OCI-LY1 (cell line): ENCODE measurements around the gene CHST8.

Source experiments
- H2AFZ ChIP-seq: fragments of 200-600 bp; sonication (generic), shearing (Covaris generic); 2 replicates; pipeline ENCODE4 v1.6.0; 2014; ENCODE audit warnings: antibody characterized with exemption, mild to moderate bottlenecking, low read length
- H3F3A ChIP-seq: fragments of 200-600 bp; sonication (generic), shearing (Covaris generic); 2 replicates; pipeline ENCODE4 v1.6.0; 2014; ENCODE audit warnings: mild to moderate bottlenecking, antibody characterized with exemption, low read length, moderate library complexity; ENCODE audit not compliant: insufficient read depth
- H3K27ac ChIP-seq: fragments of 200-600 bp; sonication (generic); 2 replicates; pipeline ENCODE4 v1.5.1; 2014; ENCODE audit warnings: low read length, mixed run types, mild to moderate bottlenecking, low read depth; ENCODE audit not compliant: poor library complexity, severe bottlenecking
- H3K27me3 ChIP-seq: fragments of 200-600 bp; sonication (generic); 2 replicates; pipeline ENCODE4 v1.6.0; 2014; ENCODE audit warnings: antibody characterized with exemption, mild to moderate bottlenecking, low read length, moderate library complexity; ENCODE audit not compliant: insufficient read depth
- H3K36me3 ChIP-seq: fragments of 200-600 bp; sonication (generic); 2 replicates; pipeline ENCODE4 v1.6.1; 2014; ENCODE audit warnings: mild to moderate bottlenecking, antibody characterized with exemption, low read length, moderate library complexity, mixed read lengths; ENCODE audit not compliant: insufficient read depth
- H3K4me1 ChIP-seq: fragments of 200-600 bp; sonication (generic); 2 replicates; pipeline ENCODE4 v1.5.1; 2014; ENCODE audit warnings: mild to moderate bottlenecking, low read length, moderate library complexity; ENCODE audit not compliant: insufficient read depth, severe bottlenecking
- H3K4me2 ChIP-seq: fragments of 200-600 bp; sonication (generic), shearing (Covaris generic); 2 replicates; pipeline ENCODE4 v1.6.1; 2014; ENCODE audit warnings: low read length
- H3K4me3 ChIP-seq: fragments of 200-600 bp; sonication (generic); 2 replicates; pipeline ENCODE4 v1.5.1; 2014; ENCODE audit warnings: low read length, low read depth, mild to moderate bottlenecking, mixed read lengths; ENCODE audit not compliant: poor library complexity, severe bottlenecking
- H3K79me2 ChIP-seq: fragments of 200-600 bp; shearing (Covaris generic); 2 replicates; pipeline ENCODE4 v1.6.1; 2016; ENCODE audit warnings: mixed run types, low read length, mixed read lengths; ENCODE audit not compliant: insufficient read depth
- H3K9ac ChIP-seq: fragments of 200-600 bp; sonication (generic), shearing (Covaris generic); 2 replicates; pipeline ENCODE4 v1.6.1; 2014; ENCODE audit warnings: mild to moderate bottlenecking, low read length, mixed read lengths
- H3K9me2 ChIP-seq: fragments of 200-600 bp; sonication (generic), shearing (Covaris generic); 2 replicates; pipeline ENCODE4 v1.6.1; 2014; ENCODE audit warnings: low read depth, mild to moderate bottlenecking, low read length, mixed read lengths
- H3K9me3 ChIP-seq: fragments of 200-600 bp; shearing (Covaris generic); 2 replicates; pipeline ENCODE4 v1.6.1; 2014; ENCODE audit warnings: low read length, mixed read lengths
- H4K20me1 ChIP-seq: fragments of 200-600 bp; sonication (generic), shearing (Covaris generic); 2 replicates; pipeline ENCODE4 v1.6.0; 2016; ENCODE audit warnings: mild to moderate bottlenecking, low read length; ENCODE audit not compliant: insufficient read depth
- EZH2 ChIP-seq: fragments of 200-600 bp; sonication (generic), shearing (Covaris generic); IDR thresholded peaks from 2 replicates; pipeline ENCODE4 v1.8.0; 2017; ENCODE audit warnings: borderline replicate concordance, mixed run types, mild to moderate bottlenecking, antibody characterized with exemption, low read length, moderate library complexity, mixed read lengths
- TF ChIP-seq, protein P1 (sequence below): fragments of 200-600 bp; sonication (generic), shearing (Covaris generic); IDR thresholded peaks from 2 replicates; pipeline ENCODE4 v1.5.1; 2017; ENCODE audit warnings: mild to moderate bottlenecking, antibody characterized with exemption, low read length, moderate library complexity, mixed read lengths

CHST8 gene

DNA sequence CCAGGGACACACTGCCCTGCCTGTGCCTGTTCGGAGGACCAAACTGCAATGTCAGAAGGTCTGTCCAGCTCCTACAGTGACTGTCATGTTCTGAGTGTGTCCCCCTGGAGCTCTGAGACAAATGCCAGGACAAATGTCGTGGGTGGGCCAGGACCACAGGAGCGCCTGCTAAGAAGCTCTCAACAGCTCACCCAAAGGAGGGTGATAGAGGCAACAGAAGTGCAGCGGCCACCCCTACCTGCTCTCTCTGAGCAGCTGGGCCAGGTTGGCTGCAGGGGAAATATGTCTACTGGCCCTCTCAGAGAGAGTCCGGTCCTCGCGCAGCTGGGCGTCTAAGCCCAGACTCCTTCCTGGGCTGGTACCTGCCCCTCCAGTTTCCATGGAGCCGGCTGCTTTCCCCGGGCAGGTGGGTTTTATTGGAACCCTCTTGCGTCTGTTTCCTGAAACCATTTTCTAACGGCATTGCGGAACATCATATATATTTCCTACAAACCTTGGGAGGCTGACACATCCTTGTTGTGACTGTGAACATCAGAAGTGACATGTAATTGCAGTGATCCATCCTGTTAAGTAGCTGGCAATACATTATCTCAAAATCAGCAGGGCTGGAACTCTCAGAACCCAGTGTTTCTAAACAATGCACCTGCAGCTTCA lies 78.1 kb downstream of the CHST8 start:
- no peaks in the 10 kb centered on the region for H3K9me3 ChIP-seq
- no peaks in the 10 kb centered on the region for H3K79me2 ChIP-seq
- TF ChIP-seq EZH2: no peak
- TF ChIP-seq, protein P1, sequence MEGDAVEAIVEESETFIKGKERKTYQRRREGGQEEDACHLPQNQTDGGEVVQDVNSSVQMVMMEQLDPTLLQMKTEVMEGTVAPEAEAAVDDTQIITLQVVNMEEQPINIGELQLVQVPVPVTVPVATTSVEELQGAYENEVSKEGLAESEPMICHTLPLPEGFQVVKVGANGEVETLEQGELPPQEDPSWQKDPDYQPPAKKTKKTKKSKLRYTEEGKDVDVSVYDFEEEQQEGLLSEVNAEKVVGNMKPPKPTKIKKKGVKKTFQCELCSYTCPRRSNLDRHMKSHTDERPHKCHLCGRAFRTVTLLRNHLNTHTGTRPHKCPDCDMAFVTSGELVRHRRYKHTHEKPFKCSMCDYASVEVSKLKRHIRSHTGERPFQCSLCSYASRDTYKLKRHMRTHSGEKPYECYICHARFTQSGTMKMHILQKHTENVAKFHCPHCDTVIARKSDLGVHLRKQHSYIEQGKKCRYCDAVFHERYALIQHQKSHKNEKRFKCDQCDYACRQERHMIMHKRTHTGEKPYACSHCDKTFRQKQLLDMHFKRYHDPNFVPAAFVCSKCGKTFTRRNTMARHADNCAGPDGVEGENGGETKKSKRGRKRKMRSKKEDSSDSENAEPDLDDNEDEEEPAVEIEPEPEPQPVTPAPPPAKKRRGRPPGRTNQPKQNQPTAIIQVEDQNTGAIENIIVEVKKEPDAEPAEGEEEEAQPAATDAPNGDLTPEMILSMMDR: no peak
- no peaks in the 10 kb centered on the region for H3K36me3 ChIP-seq
- no peaks in the 10 kb centered on the region for H3K4me1 ChIP-seq
- H3K27me3 ChIP-seq: no peaks in the 10 kb centered on the region
- no peaks in the 10 kb centered on the region for H4K20me1 ChIP-seq
- no peak overlapping the region for H2AFZ ChIP-seq
- no peak overlapping the region for H3K4me3 ChIP-seq
- H3K9ac ChIP-seq: no peak overlapping the region
- no peak overlapping the region for H3K27ac ChIP-seq
- H3K9me2 ChIP-seq: no peaks in the 10 kb centered on the region
- no peak overlapping the region for H3K4me2 ChIP-seq
- no peaks in the 10 kb centered on the region for H3F3A ChIP-seq

GRCh38 chr19:33700408-33701013 lies 78.8 kb downstream of the CHST8 start:
- H3K79me2 ChIP-seq: no peaks in the 10 kb centered on the region
- TF ChIP-seq, protein P1: no peak
- TF ChIP-seq EZH2: no peak
- no peaks in the 10 kb centered on the region for H3K27me3 ChIP-seq
- H3K27ac ChIP-seq: no peak overlapping the region
- no peaks in the 10 kb centered on the region for H3K9me2 ChIP-seq
- no peaks in the 10 kb centered on the region for H3K4me1 ChIP-seq
- no peak overlapping the region for H2AFZ ChIP-seq
- H3K9me3 ChIP-seq: no peaks in the 10 kb centered on the region
- H3K4me2 ChIP-seq: no peak overlapping the region
- H3F3A ChIP-seq: no peaks in the 10 kb centered on the region
- no peak overlapping the region for H3K4me3 ChIP-seq
- H3K36me3 ChIP-seq: no peaks in the 10 kb centered on the region
- H4K20me1 ChIP-seq: no peaks in the 10 kb centered on the region
- H3K9ac ChIP-seq: no peak overlapping the region

DNA sequence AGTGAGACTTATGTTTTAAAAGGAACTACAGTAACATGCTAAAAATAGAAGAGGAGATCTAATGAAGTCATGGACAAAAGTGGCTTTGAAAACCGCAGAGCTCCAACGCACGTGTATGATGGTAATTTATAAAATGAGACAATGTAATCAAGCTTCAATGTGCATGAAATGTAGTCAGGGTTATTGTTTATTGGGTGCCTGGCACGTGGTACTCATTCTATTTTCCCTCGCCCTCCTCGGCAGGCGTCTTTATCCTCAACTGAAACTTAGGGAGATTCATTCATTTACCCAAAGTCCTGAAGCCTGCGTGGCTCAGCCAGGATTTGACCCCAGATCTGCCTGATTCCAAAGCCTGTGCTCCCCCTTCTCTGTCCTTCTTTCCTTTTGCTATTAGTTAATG lies 79.8 kb downstream of the CHST8 start:
- no peaks in the 10 kb centered on the region for H3K9me3 ChIP-seq
- H3K79me2 ChIP-seq: no peaks in the 10 kb centered on the region
- no peak for TF ChIP-seq EZH2
- TF ChIP-seq, protein P1: no peak
- H3K4me3 ChIP-seq: no peak overlapping the region
- H3K36me3 ChIP-seq: no peaks in the 10 kb centered on the region
- H3K4me2 ChIP-seq: no peak overlapping the region
- no peaks in the 10 kb centered on the region for H3K4me1 ChIP-seq
- H2AFZ ChIP-seq: no peak overlapping the region
- no peaks in the 10 kb centered on the region for H4K20me1 ChIP-seq
- no peaks in the 10 kb centered on the region for H3K9me2 ChIP-seq
- H3K27ac ChIP-seq: no peak overlapping the region
- no peaks in the 10 kb centered on the region for H3K27me3 ChIP-seq
- no peaks in the 10 kb centered on the region for H3F3A ChIP-seq
- H3K9ac ChIP-seq: no peak overlapping the region
